Measurements from ENCODE around the gene FHIP1B.
A peak's percentile ranks its signal among the peaks of the same experiment; 100 is the strongest.

Gene FHIP1B

DNA sequence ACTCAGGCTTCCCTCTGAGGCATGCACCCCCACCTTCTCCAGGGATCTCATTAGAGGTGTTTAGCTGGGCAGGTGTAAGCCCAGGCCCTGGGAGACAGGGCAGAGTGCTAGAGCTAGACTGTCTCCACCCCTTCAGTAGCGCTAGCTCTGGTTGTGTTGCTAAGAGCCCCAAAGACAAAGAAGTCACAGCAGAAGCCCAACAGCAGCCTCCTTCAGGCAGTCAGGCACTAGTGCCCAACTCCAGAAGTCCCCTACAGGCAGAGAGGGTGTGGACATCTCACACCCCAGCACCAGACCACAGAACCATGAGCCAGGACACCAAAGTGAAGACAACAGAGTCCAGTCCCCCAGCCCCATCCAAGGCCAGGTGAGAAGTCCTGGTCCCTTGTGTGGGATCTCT is 4.5 kb upstream of the FHIP1B start, which contains the start of gene CNGA4:
Gene CNGA4 (plus strand): TSS at position 188 of the 400 bp plus-strand sequence. CDS start 118 bp downstream, at position 306.
- no peak for DNase-seq

DNA sequence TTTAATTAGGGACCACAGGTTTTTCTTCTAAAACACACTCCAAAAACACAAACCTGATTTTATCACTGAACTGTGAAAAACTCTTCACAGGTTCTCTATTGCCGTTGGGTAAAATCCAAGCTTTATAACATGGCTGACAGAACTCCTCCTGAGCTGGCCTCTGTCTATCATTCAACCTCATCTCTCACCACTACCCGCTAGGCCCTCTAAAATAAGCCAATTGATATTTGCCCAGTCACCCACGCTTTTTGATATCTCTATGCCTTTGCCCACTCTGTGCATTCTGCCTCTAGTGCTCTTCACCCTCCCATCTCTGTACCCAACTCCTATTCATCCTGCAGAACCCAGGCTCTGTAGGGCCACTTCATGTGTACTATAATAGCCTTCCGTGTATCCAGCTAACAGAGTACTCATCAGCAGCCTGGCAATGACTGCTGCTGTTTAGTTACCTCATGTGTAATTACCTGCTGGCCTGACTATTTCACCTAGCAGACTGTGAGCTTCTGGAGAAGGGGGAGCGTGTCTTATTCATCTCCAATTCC is 3.4 kb upstream of the FHIP1B start:
- DNase-seq, result no peak

DNA sequence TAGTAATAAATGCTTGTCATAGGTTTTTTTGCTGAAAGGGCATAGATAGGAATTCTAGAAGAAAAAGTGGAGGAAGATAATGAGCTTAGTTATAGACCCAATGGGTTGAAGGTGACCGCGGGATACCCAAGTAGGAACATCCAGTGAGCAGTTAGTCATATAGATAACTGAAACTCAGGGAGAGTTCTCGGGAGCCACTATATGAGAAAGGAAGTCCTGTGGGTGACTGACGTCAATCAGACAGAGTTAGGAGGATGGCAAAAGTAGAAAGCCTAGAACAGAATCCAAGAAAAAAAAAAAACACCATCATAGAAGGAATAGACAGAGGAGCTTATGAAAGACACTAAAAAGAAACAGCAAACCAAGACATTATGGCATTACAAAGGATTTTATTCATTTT is 2.8 kb upstream of the FHIP1B start:
- no peak for DNase-seq

DNA sequence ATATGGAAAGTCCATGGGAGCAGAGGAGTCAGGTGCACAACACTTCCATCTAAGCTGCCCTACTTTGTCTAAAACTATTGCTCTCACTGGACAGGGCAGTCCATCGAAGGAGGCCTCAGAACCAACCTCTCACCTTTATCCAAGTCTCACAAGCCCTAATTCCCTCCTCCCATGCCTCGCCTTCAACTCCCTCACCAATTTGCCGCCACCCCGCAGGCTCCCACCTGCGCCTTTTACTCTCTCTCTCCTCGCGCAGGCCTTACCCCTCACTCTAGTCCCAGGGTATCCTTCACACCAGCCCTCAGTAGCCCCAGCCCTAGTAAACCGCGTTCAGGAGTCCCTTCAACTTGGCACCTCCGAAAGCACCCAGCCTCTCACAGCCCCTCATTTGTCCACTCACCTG is 451 bp downstream of the FHIP1B start:
- peak; percentile 54 for DNase-seq

DNA sequence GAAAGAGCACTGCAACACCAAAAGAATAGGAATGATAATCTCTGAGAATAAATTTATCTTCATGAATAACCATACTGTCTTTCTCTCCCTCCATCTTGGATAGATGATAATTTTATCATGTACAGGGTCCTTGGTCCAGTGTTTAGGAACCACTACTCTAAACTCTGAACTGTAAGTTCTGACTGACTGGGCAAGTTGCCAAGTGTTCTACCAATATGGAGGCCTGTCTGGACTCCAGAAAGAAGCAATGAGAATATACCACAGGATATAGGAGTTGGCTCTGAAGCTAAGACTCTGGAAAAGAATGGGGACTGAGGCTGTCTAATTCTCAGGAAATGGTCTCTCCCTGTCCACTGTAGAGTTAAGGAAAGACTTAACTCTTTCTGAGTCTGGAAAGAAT is 1.5 kb downstream of the FHIP1B start:
- no peak for DNase-seq

DNA sequence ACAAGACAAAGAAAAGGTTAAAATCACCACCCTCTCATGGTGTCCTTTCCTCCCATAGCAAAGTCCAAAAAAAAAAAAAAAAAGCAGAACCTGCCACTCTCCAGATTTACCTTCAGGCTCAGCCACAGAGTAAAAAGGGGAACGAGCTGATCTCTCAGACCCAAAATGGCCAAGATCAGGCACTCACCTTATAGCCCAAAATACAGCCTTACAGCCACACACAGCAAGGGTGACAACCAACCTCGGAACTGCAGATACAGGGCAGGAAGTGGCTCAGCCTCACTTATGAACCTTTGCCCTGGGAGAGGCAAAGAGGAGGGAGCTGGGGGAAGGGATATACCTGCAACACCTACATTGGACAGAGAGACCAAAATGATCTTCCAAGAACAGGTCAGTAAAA is 4.5 kb downstream of the FHIP1B start:
- no peak for DNase-seq

DNA sequence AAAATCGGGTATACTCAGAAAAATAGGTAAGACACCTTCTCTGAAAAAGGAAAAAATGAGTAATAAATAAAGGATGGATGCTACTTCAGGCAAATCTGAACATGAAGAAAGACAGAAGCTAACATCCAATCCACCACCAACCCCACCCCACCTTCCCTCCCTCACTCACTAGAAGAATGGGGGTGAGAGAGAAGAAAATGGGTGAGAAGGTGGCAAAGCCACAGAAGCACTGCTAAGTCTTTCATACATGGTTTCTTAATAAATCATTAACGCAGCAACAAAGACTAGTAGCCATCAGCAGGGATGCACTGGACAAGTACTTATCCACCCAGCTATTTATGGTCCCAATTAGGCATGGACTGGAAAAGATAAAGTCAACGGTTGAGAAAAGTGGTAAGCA is 5.9 kb downstream of the FHIP1B start:
- no peak for DNase-seq

DNA sequence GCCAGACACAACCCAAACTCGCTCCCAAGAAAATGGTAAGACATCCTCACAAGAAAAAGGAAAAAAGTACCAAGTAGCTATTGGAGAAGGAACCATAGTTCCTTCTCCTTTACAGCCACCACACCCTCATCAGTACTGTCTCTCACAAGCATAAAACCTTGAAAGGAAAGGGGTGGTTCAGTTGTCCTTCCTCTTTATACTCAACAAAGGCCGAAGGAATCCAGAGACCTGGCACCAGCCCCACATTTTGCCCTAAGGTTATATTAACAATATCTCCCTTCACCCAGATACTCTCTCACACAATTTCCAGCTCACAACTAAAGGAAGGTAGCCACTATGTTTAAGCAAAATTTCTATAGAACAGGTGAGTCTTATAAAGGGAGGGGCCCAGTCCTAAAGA is 8.5 kb downstream of the FHIP1B start:
- no peak for DNase-seq

DNA sequence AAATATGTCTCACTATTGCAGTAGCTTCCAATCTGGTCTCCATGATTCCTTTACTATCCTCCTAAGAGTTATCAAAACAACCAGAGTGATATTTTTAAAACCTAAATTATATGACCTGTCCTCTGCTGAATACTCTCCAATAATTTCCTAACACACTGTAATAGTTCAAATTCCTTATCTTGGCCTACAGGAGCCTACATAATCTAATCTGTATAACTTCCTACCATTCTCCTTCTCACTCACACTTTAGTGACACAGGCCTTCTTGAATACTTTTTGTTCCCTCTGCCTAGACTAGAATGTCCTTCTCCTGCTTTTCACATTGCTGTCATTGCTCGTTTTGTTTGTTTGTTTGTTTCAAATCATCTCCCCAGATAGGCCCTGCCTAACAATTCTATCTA is 9.4 kb downstream of the FHIP1B start:
- DNase-seq, result no peak

DNA sequence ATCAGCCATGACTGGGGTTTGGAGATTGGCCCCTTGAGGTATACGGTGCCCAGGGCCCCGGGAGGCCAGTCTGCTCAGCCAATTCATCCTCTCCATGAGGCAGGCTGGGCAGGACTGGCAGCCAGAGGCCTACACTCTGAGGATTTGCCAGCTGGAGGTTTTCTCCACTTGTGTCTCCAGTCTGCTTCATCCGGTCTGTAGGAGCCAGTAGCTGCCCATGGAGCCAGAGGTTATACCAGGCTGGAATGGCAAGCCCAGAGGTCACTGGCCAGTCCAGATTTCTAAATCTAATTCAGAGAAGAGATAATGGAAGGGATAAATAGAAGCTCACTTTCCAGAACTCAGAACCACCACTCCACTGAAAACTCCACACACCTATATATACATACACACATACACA is 10.0 kb downstream of the FHIP1B start:
- DNase-seq, result no peak

DNA sequence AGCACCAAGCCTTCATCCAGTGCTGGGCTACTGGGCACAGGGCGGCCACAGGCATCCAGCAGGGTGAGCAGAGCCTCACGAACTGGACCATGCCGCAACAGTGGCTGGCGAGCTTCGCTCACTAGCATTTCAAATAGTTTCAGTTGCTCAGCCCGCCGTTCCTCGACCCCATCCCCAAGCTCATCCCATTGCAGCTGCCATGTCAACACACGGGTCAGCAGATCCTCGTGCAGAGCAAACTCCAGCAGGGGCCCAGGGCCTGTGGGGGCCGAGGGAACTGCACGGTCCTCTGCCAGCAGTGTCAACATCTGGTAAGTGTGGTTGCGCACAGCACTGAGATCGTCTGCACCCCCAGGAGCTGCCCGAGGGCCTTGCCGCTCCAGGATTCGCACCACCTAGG is 10.6 kb downstream of the FHIP1B start:
- no peak for DNase-seq

DNA sequence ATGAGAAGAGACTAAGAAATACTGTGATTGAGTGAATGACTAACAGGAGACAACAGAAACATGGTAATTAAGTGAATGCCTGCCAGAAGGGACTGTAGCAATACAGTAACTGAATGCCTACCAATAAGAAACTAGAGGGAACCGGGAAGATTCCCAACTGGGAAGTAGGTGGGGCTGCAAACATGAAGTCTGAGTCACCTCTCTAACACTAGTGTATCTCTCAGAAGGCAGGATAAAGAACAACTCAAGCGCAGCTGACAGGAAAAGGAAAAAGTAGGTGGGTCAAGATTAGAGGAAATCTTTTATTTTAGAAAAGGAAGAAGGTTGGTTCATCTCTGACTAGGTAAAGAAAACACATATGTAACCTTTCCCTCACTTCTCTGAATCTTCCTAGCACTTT is 15.1 kb downstream of the FHIP1B start:
- no peak for DNase-seq

DNA sequence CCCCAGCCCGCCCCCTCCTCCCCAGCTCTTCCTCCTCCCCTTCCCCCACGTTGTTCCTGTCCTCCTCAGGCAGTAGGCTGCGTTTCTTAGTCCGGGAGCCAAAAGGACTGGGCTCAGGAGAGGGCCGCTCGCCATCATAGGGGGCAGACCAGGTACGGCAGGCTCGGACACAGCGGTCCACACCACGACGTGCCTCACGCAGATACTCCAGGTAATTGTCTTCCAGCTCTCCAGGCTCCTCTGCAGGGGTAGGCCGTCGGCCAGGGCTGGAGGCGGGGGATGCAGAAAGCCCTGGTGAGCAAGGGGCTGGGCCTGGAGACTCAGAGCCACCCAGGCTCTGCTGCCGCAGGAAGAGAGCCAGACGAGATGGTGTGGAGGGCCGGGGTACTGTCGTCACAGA is 16.7 kb downstream of the FHIP1B start:
- no peak for DNase-seq

DNA sequence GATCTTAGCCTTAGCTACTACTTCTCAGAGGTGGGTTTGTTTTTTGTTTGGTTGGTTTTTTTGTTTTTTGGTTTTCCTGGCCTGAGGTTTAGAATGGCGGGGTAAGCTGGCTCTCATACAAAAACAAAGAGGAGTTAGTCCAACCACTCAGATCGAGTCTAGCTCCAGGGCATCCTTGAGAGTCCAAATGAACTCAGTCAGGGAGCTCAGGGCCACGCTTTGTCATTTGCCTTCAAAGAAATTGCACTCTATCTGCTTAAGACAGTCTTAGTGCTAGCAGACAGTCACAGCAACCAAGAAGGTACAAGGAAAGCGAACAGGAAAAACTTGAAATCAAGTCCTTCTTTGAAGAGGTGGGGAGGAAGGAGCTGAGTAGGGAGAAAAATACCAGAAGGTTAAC is 17.9 kb downstream of the FHIP1B start:
- no peak for DNase-seq

DNA sequence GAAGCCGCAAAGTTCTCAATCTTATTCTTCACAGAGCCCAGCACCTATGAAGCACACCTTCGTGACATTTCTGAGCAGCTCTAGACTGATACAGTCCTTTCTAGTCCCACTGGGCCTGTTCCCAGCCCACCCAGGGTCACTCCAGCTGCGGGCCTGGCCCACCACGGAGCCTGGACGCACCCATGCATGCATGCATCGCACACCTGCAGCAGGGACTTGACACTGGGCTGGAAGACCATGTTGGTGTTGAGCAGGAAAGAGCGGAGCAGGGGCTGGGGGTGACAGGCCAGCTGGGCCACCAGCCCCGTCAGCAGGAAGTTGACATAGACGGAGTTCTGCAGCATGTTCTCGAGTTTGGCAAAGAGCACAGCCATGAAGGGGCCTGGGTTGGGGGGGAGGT is 19.9 kb downstream of the FHIP1B start:
- DNase-seq, result no peak

DNA sequence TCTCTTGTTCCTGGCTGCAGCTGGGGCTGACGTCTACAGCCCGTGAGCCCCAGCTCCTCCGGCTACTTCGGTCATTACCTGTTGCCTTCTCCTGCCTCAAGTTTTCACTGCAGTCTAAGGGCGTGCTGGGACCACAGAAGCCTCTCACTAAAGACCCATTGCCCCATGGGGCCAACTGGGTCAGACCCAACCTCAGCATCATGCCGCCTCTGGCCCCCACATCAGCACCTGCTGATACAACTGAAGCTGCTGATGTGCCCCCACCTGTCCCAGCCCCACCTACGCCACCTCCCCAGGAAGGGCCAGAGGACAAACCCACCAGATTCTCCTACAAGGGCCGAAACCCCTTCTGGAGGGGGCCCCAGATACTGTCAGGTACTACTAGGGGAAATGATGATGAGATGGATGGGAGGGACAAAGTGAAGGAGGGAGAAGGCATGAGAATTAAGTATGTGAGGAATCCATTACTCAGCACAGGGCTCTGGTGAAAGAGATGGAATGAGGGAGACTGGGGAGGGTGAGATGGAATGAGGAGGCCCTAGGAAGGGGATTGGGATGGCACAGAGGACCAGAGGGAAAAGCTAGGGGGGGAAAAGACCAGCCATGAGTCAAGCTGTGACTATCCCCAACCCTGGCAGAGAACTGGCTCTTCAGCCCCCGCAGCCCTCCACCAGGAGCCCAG is 24.0 kb downstream of the FHIP1B start:
- DNase-seq, result no peak

DNA sequence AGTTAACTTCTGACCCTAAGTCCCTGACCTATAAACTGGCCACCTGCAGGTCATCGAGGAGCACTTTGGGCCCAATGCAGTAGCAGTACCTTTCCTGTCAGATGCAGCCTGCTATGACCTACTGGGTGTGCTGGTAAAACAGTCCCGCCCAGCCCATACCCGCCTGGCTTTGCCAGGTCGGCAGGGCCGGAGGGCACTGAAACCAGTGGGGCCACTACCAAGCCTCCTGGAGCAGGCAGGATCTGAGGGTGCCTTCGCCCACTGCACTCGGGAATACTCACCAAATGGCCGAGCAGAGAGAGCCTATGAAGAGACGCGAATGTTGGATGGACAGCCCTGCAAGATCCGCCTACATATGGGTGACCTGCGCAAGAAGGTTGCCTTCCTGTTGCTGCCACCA is 24.6 kb downstream of the FHIP1B start:
- no peak for DNase-seq

DNA sequence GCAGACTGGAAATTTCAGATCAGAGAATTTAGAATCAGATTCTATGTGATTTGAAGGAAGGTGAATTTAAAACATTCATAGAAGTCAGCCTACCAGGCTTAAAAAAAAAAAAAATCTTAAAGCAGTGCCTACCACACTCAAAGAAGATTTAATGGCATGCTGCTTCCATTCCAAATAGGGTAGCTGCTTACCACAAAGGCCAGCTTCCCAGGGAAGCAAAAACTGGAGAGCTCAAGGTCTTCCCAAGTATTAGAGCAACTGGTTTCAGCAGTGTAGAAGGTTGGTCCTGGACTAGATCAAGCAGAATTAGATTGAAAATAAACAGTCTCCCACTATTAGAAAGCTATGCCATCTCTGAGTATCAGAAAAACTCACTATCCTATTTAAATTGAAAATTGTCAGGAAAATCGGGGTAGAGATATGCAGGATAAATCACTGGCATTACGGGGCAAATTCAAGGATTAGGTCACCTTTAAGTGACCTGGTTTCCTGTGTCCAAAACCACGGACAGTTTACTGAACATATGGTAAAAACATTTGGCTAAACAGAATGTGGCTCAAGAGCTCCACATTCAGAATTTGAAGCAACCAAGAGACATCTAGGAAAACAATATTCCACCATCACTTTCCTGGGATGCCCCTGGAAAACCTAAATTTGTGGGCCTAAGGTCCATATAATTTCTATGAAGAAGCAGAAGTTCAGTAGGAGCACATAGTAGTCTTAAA is 27.8 kb downstream of the FHIP1B start:
- DNase-seq, result no peak

DNA sequence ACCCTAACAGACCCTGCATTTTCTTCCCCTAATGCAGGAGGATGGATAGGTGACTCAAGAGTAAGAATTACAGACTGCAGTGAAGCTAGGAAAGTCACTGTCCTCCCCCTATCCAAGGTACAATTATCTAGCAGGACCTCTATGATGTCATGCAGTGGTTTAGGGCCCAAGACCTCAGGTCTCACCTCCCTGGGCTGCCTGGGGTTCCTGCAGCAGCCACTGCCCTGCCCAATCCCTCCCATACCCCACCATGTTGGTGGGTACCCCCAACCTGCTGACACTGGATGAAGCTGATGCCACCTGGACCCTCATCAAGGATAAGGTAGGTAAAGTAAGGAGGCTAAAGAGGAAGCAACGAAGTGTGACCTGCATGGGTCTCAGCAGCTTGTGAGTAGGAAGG is 29.1 kb downstream of the FHIP1B start, which contains the start of gene C11orf42:
Gene C11orf42 (plus strand): TSS at position 192 of the 400 bp plus-strand sequence. CDS start 59 bp downstream, at position 251.
- DNase-seq, result no peak

DNA sequence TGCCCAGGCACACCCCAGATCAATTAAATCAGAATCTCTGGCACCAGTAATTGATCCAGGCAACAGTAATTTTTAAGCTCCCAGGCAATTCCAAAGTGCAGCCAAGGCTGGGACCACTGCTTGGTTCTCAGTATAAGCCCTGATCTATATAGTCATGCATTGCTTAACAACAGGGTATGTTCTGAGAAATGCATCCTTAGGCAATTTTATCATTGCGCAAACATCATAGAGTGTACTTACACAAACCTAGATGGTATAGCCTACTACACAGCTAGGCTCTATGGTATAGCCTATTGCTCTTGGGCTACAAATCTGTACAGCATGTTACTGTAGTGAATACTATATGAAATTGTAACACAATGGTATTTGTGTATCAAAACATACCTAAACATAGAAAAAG is 29.7 kb downstream of the FHIP1B start:
- no peak for DNase-seq

DNA sequence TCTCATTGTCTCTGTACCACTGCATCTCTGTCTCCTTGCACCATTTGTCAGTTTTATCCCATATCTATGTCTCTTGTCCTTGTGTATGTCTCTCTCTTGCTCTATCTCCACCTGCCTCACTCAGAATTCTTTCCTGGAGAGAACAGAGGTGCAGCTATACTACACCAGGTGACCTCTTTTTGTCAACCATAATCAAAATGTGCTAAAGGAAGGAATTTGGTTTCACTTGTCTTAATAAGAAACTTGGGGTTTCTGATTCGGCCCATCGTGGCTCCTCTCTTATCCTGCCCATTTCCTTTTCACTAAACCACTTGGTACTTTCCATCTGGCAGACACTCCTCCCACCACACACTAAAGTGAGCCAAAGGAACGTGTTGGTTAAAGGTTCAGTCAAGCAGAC is 31.1 kb downstream of the FHIP1B start:
- DNase-seq, result no peak

DNA sequence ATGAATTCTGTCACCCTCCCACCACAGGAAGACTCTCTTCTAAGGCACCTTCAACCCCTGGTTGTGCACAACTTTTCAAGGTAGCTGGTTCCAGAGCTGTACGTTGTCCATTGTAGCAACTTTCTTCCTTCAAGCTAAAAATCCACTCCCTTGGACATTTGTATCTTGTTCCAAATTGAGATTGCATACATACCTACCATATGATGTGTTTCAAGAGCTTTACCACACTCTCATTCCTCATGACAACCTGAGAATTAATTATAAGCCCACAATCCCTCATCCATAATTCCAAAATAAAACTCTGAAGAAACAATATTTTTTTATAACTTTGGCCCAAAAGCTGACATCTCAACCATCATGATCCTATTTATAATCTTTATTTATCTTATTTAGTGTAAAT is 32.4 kb downstream of the FHIP1B start:
- no peak for DNase-seq

DNA sequence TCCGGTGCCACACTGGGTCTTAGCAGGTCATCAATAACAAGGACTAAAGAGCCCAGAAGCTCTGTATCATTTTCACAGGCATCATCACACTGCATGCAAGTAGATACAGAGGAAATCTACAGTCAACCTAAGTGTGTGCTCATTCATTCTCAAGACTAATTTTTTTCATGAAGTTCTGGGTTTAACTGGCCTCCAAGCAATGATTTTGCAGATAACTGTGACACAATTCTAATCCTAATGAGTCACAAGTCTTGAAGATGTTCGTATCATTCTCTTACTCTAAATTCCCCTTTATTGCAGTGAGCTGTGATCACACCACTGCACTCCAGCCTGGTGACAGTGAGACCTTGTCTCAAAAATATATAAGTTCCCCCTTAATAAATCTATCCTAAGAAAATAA is 33.0 kb downstream of the FHIP1B start:
- no peak for DNase-seq

DNA sequence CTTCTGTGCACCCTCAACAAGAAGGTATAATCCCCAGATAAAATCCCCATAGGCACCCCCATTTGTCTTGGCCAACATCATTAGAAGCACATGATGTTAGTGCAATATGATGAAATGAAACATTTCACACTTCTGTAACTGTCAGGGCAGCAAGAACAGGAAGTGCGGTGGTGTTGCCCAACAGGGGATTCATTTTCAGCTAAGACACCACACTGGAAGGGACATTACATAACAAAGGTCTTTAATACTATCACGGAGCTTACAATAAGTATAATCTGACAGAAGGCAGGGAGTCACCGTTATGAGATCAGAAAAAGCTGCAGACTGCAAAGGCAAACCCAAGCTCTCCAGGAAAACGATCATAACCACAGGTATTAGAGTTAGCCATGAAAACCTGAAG is 33.5 kb downstream of the FHIP1B start:
- DNase-seq, result no peak

Data from NCI-H748 treated with DMSO at 0.1 percent for 48 hours (cell line).